Measurements from ENCODE around the gene OR2T3.
"Not testable (repeated sequence)": the region's sequence is repeated elsewhere in the genome, so short reads cannot be mapped to it uniquely, and the experiment has no call there.

Gene OR2T3

GRCh38 chr1:248473051-248473450 is at the start of gene OR2T3:
Gene OR2T3, plus strand, starts transcription at chr1:248473351. Its CDS starts 0 bp downstream, at chr1:248473351.
- not testable (repeated sequence) for DNase-seq

DNA sequence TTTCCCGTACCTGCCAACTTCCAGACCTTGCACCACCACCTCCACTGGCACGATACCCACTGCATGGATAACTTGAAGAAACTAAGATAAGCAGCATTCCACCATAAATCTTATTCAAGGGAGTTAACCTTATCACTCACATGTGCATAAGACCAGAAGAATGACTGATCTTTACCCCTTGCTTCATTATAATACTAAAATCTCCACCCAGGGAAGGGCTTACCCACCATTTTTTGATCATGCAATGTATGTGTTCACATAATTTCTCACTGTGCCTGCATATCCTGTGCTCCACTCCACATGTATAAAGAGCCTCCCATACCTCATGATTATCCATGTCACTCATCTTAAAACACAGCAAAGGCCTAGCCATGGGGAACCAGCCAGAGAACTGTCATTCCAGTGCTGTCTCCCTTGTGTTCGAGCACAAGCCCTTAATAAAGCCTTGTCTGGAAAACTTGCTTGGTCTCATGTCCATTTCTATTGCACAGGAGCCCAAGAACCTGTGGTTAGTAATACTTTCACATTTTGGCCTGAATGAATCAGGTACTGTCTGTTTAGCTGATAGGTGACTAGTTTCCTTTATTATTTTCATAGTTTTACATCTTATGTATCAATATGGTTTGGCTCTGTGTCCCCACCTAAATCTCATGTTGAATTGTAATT is 45.5 kb upstream of the OR2T3 start:
- not testable (repeated sequence) for DNase-seq

- DNase-seq, result not testable (repeated sequence)
Measured at GRCh38 chr1:248428192-248428533, 45.0 kb upstream of the OR2T3 start.

GRCh38 chr1:248431683-248432082 is 41.5 kb upstream of the OR2T3 start:
- DNase-seq, result not testable (repeated sequence)

- not testable (repeated sequence) for DNase-seq
Measured at GRCh38 chr1:248432201-248432600, 41.0 kb upstream of the OR2T3 start.

DNA sequence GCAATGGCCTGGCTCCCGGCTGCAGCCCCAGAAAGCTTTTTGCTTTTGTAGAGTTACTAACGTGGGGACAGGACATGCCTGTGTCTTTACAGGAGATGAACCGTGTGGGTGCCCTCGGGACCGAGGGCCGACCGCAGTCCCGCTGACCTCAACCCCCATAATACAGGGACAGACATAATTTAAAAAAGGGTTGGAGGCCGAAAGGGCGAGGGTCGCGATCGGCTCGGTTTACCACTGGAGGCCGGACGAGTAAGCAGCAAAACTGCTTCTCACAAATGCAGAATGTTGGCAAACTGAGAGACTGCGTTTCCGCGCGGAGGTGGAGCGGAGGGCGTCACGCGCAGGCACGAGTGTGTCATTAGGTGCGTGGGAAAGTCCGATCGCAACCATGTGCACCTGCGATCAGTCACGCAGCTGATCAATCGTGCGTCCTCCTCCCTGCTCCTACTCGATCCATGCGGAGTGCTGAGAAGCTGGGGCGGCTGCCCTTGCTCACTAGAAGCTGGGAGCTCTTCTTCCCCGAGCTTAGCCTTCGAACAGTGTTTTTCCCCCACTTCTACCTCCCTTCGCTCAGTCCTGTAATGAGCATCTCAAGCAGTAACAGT is 39.2 kb upstream of the OR2T3 start:
- not testable (repeated sequence) for DNase-seq

- DNase-seq, result not testable (repeated sequence)
Measured at GRCh38 chr1:248434913-248435312, 38.2 kb upstream of the OR2T3 start.

- not testable (repeated sequence) for DNase-seq
Measured at GRCh38 chr1:248436303-248436702, 36.8 kb upstream of the OR2T3 start.

- DNase-seq, result not testable (repeated sequence)
Measured at GRCh38 chr1:248438668-248439067, 34.5 kb upstream of the OR2T3 start.

- not testable (repeated sequence) for DNase-seq
Measured at GRCh38 chr1:248439283-248439682, 33.9 kb upstream of the OR2T3 start.

GRCh38 chr1:248442500-248443277 is 30.5 kb upstream of the OR2T3 start:
- DNase-seq, result not testable (repeated sequence)

DNA sequence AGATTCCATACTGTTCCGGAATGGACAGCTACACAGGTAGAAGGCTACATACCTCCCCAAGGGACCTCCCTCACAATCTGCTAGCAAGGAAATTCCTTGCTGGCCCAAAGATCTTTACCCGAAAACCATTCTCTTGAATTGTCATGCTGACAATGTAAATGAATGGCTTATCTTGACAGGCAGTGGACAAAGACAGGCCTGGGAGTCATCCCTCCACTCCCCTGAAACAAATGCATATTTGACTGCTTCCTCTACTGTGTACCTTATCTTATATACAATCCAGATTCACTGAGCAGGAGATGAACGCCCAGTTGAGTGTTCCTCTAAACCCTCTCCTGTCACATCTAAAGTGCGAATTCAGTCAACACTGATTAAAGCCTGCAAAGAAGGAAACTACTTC is 28.5 kb upstream of the OR2T3 start:
- DNase-seq, result not testable (repeated sequence)

GRCh38 chr1:248445399-248445798 is 27.8 kb upstream of the OR2T3 start, which contains the start of gene OR2T2:
Gene OR2T2, plus strand, starts transcription at chr1:248445637. Its CDS starts 7,161 bp downstream, at chr1:248452798.
- not testable (repeated sequence) for DNase-seq

DNA sequence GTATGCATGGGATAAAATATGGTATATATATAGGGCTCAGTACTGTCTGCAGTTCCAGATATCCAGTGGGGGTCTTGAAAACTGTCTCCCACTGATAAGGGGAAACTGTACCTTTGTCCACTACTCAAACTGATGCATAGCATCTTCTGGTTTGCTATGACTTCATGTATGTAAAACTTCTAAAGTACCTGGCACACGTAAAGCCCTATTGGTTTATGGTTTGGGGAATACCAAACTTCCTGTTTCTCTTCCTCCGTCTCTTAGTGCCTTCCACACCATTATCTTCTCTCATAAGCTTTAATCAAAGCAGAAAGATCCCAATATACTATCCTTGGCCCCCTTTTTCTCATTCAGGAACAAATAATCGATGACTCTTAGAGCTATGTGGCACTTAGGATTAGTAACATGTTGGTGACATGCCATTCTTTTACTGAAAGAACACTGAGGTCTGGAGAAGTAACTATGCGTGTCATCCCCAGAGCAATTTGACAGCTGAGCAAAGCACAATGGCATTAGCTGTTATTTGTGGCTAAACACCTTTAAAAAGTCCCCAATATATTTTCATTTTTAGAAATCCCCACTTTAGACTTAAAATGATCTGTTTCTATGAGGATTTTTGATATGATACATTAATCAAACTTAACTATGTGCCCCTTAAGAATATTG is 24.6 kb upstream of the OR2T3 start:
- not testable (repeated sequence) for DNase-seq

GRCh38 chr1:248449821-248450465 is 23.2 kb upstream of the OR2T3 start:
- DNase-seq, result not testable (repeated sequence)

DNA sequence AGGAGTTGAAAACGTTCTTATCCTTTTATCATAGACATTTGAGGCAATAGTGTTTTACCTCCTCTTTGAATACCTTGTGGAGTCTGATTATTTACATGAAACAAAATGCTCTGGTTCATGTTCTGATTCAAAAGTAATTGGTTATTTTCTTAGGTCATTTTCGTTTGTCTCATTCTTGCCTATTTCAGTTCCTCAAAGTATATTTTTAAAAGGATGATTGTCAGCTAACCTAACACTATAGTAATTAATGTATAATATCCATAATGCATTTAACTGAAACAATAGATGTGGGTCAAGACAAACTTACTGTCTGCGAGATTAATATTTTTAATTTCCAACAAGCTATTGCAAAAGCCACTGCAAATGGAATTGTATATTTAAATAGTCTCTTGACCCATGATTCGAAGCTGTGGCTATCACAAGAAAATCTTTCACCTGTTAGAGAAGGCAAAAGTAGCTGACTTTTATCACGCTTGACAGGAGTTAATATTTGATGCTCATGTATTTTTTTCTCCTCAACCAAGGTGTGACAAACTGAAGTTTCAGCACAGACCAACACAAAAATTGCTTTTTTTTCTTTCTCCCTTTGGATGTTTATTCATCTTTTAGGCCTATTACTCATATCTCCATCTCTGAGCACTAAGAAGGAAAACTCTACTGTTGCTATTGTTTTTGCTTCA is 22.5 kb upstream of the OR2T3 start:
- DNase-seq, result not testable (repeated sequence)

GRCh38 chr1:248453619-248454018 is 19.5 kb upstream of the OR2T3 start:
- DNase-seq, result not testable (repeated sequence)

DNA sequence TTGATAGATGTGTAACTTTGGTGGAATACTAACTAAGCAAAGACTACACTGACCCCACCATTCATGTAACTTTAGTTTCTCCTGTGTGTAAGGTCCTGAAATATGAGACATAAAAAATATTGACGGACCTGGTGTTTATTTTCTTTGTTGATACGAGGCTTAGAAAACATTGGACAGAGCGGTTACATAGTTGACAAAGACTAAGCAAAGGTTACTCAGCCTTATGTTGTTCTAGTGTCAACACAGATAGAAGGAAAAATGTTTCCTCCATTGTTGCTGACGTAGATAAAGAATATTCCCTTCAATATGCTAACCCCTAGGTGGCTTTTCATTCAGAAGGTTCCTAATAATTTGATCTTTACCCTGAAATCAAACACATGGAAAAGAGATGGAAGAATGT is 18.1 kb upstream of the OR2T3 start:
- not testable (repeated sequence) for DNase-seq

GRCh38 chr1:248456635-248457034 is 16.5 kb upstream of the OR2T3 start:
- DNase-seq, result not testable (repeated sequence)

GRCh38 chr1:248459117-248459516 is 14.0 kb upstream of the OR2T3 start:
- not testable (repeated sequence) for DNase-seq

GRCh38 chr1:248471154-248471553 is 2.0 kb upstream of the OR2T3 start:
- DNase-seq, result no peak

GRCh38 chr1:248472111-248472510 is 1.0 kb upstream of the OR2T3 start:
- not testable (repeated sequence) for DNase-seq

Data from MV-4-11 (cell line).